AG04450 (cell line): ENCODE results near the gene TXNDC9. TPM values are rescaled to one million over a fixed set of nuclear protein-coding genes. Genes with fewer than 3 reads are reported as not detected.
A peak's percentile ranks its signal among the peaks of the same experiment; 100 is the strongest.

ENCODE experiments used
- CTCF ChIA-PET: fragments of 300-600, 350-600 bp; formaldehyde crosslinking; extraction: SDS; loops from one replicate; lab custom pipeline; 2022; ENCODE audit warnings: antibody characterized with exemption, inconsistent platforms; lab: Charles Lee
- POLR2A ChIA-PET: fragments of 350-600 bp; formaldehyde crosslinking; extraction: SDS; loops from one replicate; lab custom pipeline; 2021; ENCODE audit warnings: antibody characterized with exemption, inconsistent platforms; lab: Yijun Ruan, JAX
- DNase-seq: peaks from one replicate; pipeline ENCODE4 v3.0.0-alpha.2; 2011; ENCODE audit warnings: low read depth, low spot score
- H3K27ac ChIP-seq: one replicate; pipeline ENCODE4 v1.5.1; 2012; ENCODE audit warnings: low read depth, low read length, control low read depth
- H3K27me3 ChIP-seq: one replicate; pipeline ENCODE4 v1.6.0; 2012; ENCODE audit warnings: low read length; ENCODE audit not compliant: control insufficient read depth, insufficient read depth
- H3K4me3 ChIP-seq: 2 replicates; pipeline ENCODE4 v1.5.1; 2011; ENCODE audit warnings: mild to moderate bottlenecking, low read depth, low read length, control low read depth
- H3K9me3 ChIP-seq: 2 replicates; pipeline ENCODE4 v1.5.1; 2012; ENCODE audit warnings: low read length; ENCODE audit not compliant: control insufficient read depth, insufficient read depth
- CTCF ChIP-seq: IDR thresholded peaks from 2 replicates; pipeline ENCODE4 v1.5.1; 2011; ENCODE audit warnings: low read depth, low read length, control low read depth, inconsistent platforms
- polyA minus RNA-seq: library from RNA; depleted of rRNA, polyadenylated mRNA; stranded (reverse); fragments of >200 nt; gene quantifications from 2 replicates; pipeline ENCODE4 v1.2.3, GENCODE V29; 2011; rRNA and poly(A)+ RNA removed
- polyA plus RNA-seq: library from polyadenylated mRNA; depleted of rRNA; stranded (reverse); fragments of >200 nt; gene quantifications from 2 replicates; pipeline ENCODE4 v1.2.3, GENCODE V29; 2011; rRNA removed

TXNDC9 gene
- polyA plus RNA-seq = 42.2 and 59.7 TPM in 2 replicates
- polyA minus RNA-seq = 19.7 and 23.5 TPM in 2 replicates

GRCh38 chr2:99335911-99336803 is at the start of gene TXNDC9:
Gene TXNDC9 (minus strand): TSS chr2:99336333. CDS start chr2:99333210, 3,123 bp downstream.
- TF ChIP-seq CTCF = no peak
- ChIA-PET CTCF (interaction anchor here (0.6 to 2.8 kb wide), 18 partner anchors 9 to 925 kb away, joined by 3 to 25 read pairs (median 5); partner anchors contain the start of genes MITD1, MRPL30 and REV1), POLR2A (interaction anchor here (0.7 to 2.6 kb wide), 5 partner anchors 12 to 182 kb away, joined by 3 to 13 read pairs (median 10); partner anchors contain the start of genes LIPT1, MRPL30 and TSGA10)
- Histone ChIP-seq H3K9me3 (no peaks in the 10 kb centered on the region; the same call in 1 of the 2 replicates), H3K27ac (peak within 1 kb of the TSS; percentile 86), H3K4me3 (peak within 1 kb of the TSS; percentile 98), H3K27me3 (no peaks in the 10 kb centered on the region)
- DNase-seq = peak; percentile 100

- H3K27me3 ChIP-seq = no peaks in the 10 kb centered on the region
- TF ChIP-seq CTCF = no peak
- CTCF ChIA-PET = interaction anchor here (1.0 kb wide), 1 partner anchor 45 kb away, joined by 5 read pairs; the partner anchor contains the start of gene EIF5B
Measured at GRCh38 chr2:99382143-99382542, 46.0 kb upstream of the TXNDC9 start.

GRCh38 chr2:99380376-99381010 is 44.4 kb upstream of the TXNDC9 start:
- no peak for DNase-seq
- TF ChIP-seq CTCF = no peak
- Histone ChIP-seq H3K27ac (no peak overlapping the region), H3K9me3 (no peaks in the 10 kb centered on the region), H3K27me3 (no peaks in the 10 kb centered on the region), H3K4me3 (no peak overlapping the region)
- ChIA-PET POLR2A (no interaction called here), CTCF (no interaction called here)

More at GRCh38 chr2:99382143-99382542, 46.0 kb upstream of the TXNDC9 start:
- no peak overlapping the region for H3K4me3 ChIP-seq
- POLR2A ChIA-PET = no interaction called here
- DNase-seq = no peak
- H3K27ac ChIP-seq = no peak overlapping the region
- no peaks in the 10 kb centered on the region for H3K9me3 ChIP-seq

GRCh38 chr2:99377879-99378278 is 41.7 kb upstream of the TXNDC9 start:
- Histone ChIP-seq H3K9me3 (no peaks in the 10 kb centered on the region; the same call in 1 of the 2 replicates), H3K4me3 (no peak overlapping the region), H3K27me3 (no peaks in the 10 kb centered on the region), H3K27ac (no peak overlapping the region)
- no peak for TF ChIP-seq CTCF
- POLR2A ChIA-PET = no interaction called here
- CTCF ChIA-PET = interaction anchor here (1.0 kb wide), 1 partner anchor 26 kb away, joined by 3 read pairs; no protein-coding TSS in a partner anchor
- no peak for DNase-seq
